A549 (cell line): Measurements from ENCODE around the gene EEF2. TPM values are rescaled to one million over a fixed set of nuclear protein-coding genes. Genes with fewer than 3 reads are reported as not detected.
A peak's percentile ranks its signal among the peaks of the same experiment; 100 is the strongest.

Experiments used
- ATAC-seq, 2 experiments: fragments of 200-7000 bp in 1 of 2; fragments of >200 bp in 1 of 2; cut with Nextera tagmentation in 1 of 2; cut with Tn5 transposase in 1 of 2; 3 replicates each; pipeline versions ENCODE4 v1.8.0 to v1.9.1; 2018 to 2020; ENCODE audit warnings: mild to moderate bottlenecking in 1 of 2, moderate library complexity in 1 of 2
- CTCF ChIA-PET: fragments of 300-600 bp; sonication (Branson Sonifier 250); formaldehyde crosslinking; extraction: SDS; loops from one replicate; lab custom pipeline; 2021; ENCODE audit warnings: antibody characterized with exemption, inconsistent platforms; lab: Yijun Ruan, JAX
- POLR2A ChIA-PET: fragments of 350-600 bp; formaldehyde crosslinking; extraction: SDS; loops from one replicate; lab custom pipeline; 2021; ENCODE audit warnings: antibody characterized with exemption, inconsistent platforms; lab: Yijun Ruan, JAX
- DNase-seq, 2 experiments: peaks; one replicate each; pipeline versions ENCODE4 v3.0.0 to v3.0.0-alpha.2; 2011 to 2016; ENCODE audit warnings: low read depth in 1 of 2, low spot score in 1 of 2
- FAIRE-seq: peaks from 2 replicates; lab custom pipeline; 2011; peaks lifted over from hg19 to GRCh38; lab: Jason Lieb, UNC
- H3K27ac ChIP-seq, 2 experiments: fragments of >200 bp; sonication (Bioruptor Twin); formaldehyde crosslinking; 3 replicates each; pipeline ENCODE4 v1.5.1; 2016 to 2017
- H3K4me1 ChIP-seq: fragments of >200 bp; sonication (Bioruptor Twin); formaldehyde crosslinking; 3 replicates; pipeline ENCODE4 v1.6.1; 2016
- H3K4me2 ChIP-seq: fragments of >200 bp; sonication (Bioruptor Twin); formaldehyde crosslinking; 3 replicates; pipeline ENCODE4 v1.6.1; 2016
- H3K4me3 ChIP-seq: fragments of >200 bp; sonication (Bioruptor Twin); formaldehyde crosslinking; 3 replicates; pipeline ENCODE4 v1.5.1; 2016
- H3K9me3 ChIP-seq: fragments of >200 bp; sonication (Bioruptor Twin); formaldehyde crosslinking; 3 replicates; pipeline ENCODE4 v1.6.1; 2016
- CBX8 ChIP-seq: fragments of 200-600 bp; sonication (generic); IDR thresholded peaks from 2 replicates; pipeline ENCODE4 v1.6.1; 2016
- CHD2 ChIP-seq: fragments of 150-350 bp; IDR thresholded peaks from 2 replicates; pipeline ENCODE4 v1.6.1; 2014; ENCODE audit warnings: low read length; ENCODE audit not compliant: partially characterized antibody
- EHF ChIP-seq: fragments of 250-450 bp; sonication (Bioruptor Pico); IDR thresholded peaks from 2 replicates; pipeline ENCODE4 v1.5.0; 2020; ENCODE audit warnings: mild to moderate bottlenecking
- ELK1 ChIP-seq: fragments of 150-350 bp; IDR thresholded peaks from 2 replicates; pipeline ENCODE4 v1.6.1; 2014; ENCODE audit warnings: low read depth, mild to moderate bottlenecking, low read length
- FOSB ChIP-seq: fragments of 250-450 bp; sonication (Bioruptor Pico); IDR thresholded peaks from 2 replicates; pipeline ENCODE4 v1.5.0; 2020; ENCODE audit warnings: mild to moderate bottlenecking, moderate library complexity
- FOSL2 ChIP-seq, 2 experiments: fragments of 450-650 bp in 1 of 2; fragments of >200 bp in 1 of 2; sonication (Bioruptor Twin) in 1 of 2; formaldehyde crosslinking; IDR thresholded peaks; 2 replicates each; pipeline versions ENCODE4 v1.5.0 to v1.6.1; 2016 to 2020; ENCODE audit warnings: mild to moderate bottlenecking in 1 of 2, moderate library complexity in 1 of 2
- HEYL ChIP-seq: fragments of 250-450 bp; sonication (Bioruptor Pico); IDR thresholded peaks from 2 replicates; pipeline ENCODE4 v1.8.0; 2021; ENCODE audit warnings: mild to moderate bottlenecking, moderate library complexity
- HMGXB4 ChIP-seq: fragments of 250-450 bp; sonication (Bioruptor Pico); IDR thresholded peaks from 2 replicates; pipeline ENCODE4 v1.5.0; 2021; ENCODE audit warnings: mild to moderate bottlenecking, moderate library complexity, borderline replicate concordance
- HOXB13 ChIP-seq: fragments of 250-450 bp; sonication (Bioruptor Pico); IDR thresholded peaks from 2 replicates; pipeline ENCODE4 v1.5.0; 2020; ENCODE audit warnings: low read depth, mild to moderate bottlenecking, moderate library complexity
- JUNB ChIP-seq: fragments of >200 bp; sonication (Bioruptor Twin); formaldehyde crosslinking; IDR thresholded peaks from 2 replicates; pipeline ENCODE4 v1.6.1; 2016
- KDM1A ChIP-seq: fragments of 200-600 bp; sonication (generic); IDR thresholded peaks from 2 replicates; pipeline ENCODE4 v1.6.1; 2016; ENCODE audit warnings: low read depth, mild to moderate bottlenecking
- RAD21 ChIP-seq, 2 experiments: fragments of >200 bp in 1 of 2; sonication (Bioruptor Twin) in 1 of 2; formaldehyde crosslinking in 1 of 2; IDR thresholded peaks in 1 of 2; conservative IDR thresholded peaks in 1 of 2; 2 replicates in 1 of 2; 3 replicates in 1 of 2; pipeline ENCODE4 v1.6.1; 2012 to 2018; ENCODE audit warnings: inconsistent platforms in 1 of 2
- RNF2 ChIP-seq: fragments of 200-600 bp; sonication (generic); IDR thresholded peaks from 2 replicates; pipeline ENCODE4 v1.6.1; 2016; ENCODE audit warnings: low read depth, mild to moderate bottlenecking, antibody characterized with exemption, moderate library complexity, borderline replicate concordance
- ZFP36 ChIP-seq: fragments of 450-650 bp; IDR thresholded peaks from 2 replicates; pipeline ENCODE4 v1.6.1; 2014; ENCODE audit warnings: borderline replicate concordance; ENCODE audit not compliant: partially characterized antibody
- ZSCAN20 ChIP-seq: fragments of 250-450 bp; sonication (Bioruptor Pico); IDR thresholded peaks from 2 replicates; pipeline ENCODE4 v1.8.0; 2022; ENCODE audit warnings: mild to moderate bottlenecking, moderate library complexity
- WGBS: methylation state at CpG from one replicate; pipeline ENCODE4 v1.1.6; 2017; ENCODE audit errors: missing lambda C conversion rate; 5-methylcytosine and 5-hydroxymethylcytosine counted together
- polyA plus RNA-seq, 4 experiments: library from polyadenylated mRNA; depleted of rRNA in 3 of 4; stranded (reverse); fragments of >200 nt; fragmentation: RNase III in 1 of 4; extraction: RNeasy Plus Mini Kit Qiagen cat#74134 plus additional on column Dnase treatment in 1 of 4; gene quantifications; 2 replicates in 3 of 4; 3 replicates in 1 of 4; pipeline ENCODE4 v1.2.3, GENCODE V29; 2011 to 2017
- TF ChIP-seq, protein P1 (sequence below): IDR thresholded peaks from 2 replicates; pipeline ENCODE4 v1.6.1; 2012

Gene EEF2
- polyA plus RNA-seq, 2 of the 4 experiments (the other 2 are of a cell fraction) = 680 to 971 TPM

DNA sequence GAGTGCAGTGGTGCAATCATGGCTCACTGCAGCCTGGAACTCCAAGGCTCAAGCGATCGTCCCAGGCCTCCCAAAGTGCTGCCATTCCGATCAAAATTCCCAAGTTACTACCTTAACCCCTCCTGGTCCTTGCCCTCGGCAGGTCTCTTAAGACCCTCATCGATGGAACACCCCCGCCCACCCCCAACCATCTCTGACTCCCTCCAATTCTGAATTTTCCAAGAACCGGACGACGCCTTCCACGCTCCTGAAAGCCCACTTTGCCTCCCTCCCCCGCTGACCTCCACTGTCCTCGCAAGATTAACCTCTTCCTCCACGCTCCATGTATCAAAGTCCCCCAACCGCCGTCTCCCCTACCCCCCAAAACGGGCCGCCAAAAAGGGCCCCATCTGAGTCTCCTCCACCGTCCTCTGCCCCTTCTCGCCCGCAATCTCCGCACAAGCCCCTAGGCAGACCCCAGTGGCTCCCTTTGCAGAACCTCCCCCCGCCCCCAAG, 14.9 kb downstream of the EEF2 start:
- TF ChIP-seq HEYL (CRISPR knock-in tag) (no peak), CHD2 (no peak), ZFP36 (no peak), HOXB13 (no peak), KDM1A (no peak), RAD21 (conservative IDR thresholded peaks at IDR 0.05 in 1 of 2, IDR thresholded peaks at IDR 0.05 in 1 of 2) (no peak), RNF2 (no peak), ZSCAN20 (CRISPR knock-in tag) (no peak), HMGXB4 (CRISPR knock-in tag) (no peak)
- TF ChIP-seq, all 56 proteins: peak for 0
- no peak for DNase-seq
- POLR2A ChIA-PET = interaction anchor here (4.7 kb wide), 1 partner anchor 13 kb away, joined by 60 read pairs; the partner anchor contains the start of gene EEF2
- H3K4me2 ChIP-seq = peak overlapping the region; percentile 94
- peak in 1 of 2 experiments; percentile 0; a peak in 1 of 6 replicates for ATAC-seq
- peaks cover 23% of the 10 kb centered on the region for H3K4me1 ChIP-seq
- under 1% methylated on average over 17 of the region's 22 CpGs for WGBS
- no peak for FAIRE-seq
- H3K27ac ChIP-seq = peak overlapping the region; percentile 88 to 98
- H3K9me3 ChIP-seq = no peaks in the 10 kb centered on the region
- peak overlapping the region; percentile 89 for H3K4me3 ChIP-seq
- CTCF ChIA-PET = interaction anchor here (1.2 to 4.8 kb wide), 3 partner anchors 10 to 15 kb away, joined by 4 to 16 read pairs (median 4); partner anchors contain the start of gene EEF2

GRCh38 chr19:3969435-3970312, 15.6 kb downstream of the EEF2 start:
- DNase-seq = peak; percentile 46 to 72
- 10% methylated on average over 19 of the region's 23 CpGs for whole genome bisulfite sequencing
- FAIRE-seq = no peak
- Histone ChIP-seq H3K9me3 (no peaks in the 10 kb centered on the region), H3K27ac (peak overlapping the region; percentile 88 to 98), H3K4me1 (peaks cover 23% of the 10 kb centered on the region), H3K4me2 (peak overlapping the region; percentile 94), H3K4me3 (peak overlapping the region; percentile 89)
- CTCF ChIA-PET = interaction anchor here (0.5 to 4.8 kb wide), 12 partner anchors 11 to 387 kb away, joined by 3 to 16 read pairs (median 3); partner anchors contain the start of gene EEF2
- POLR2A ChIA-PET = interaction anchor here (0.6 to 4.7 kb wide), 4 partner anchors 10 to 151 kb away, joined by 3 to 60 read pairs (median 4); partner anchors contain the start of gene EEF2
- no peak for TF ChIP-seq FOSL2 (IDR thresholded peaks at IDR 0.05)
- 0 out of 2 replicates have a peak, but pooled peaks have one; percentile 4 for TF ChIP-seq FOSL2 (CRISPR knock-in tag; IDR thresholded peaks at IDR 0.05)
- TF ChIP-seq, protein P1, sequence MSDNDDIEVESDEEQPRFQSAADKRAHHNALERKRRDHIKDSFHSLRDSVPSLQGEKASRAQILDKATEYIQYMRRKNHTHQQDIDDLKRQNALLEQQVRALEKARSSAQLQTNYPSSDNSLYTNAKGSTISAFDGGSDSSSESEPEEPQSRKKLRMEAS = no peak
- 0 out of 2 replicates have a peak, but pooled peaks have one; percentile 36 for TF ChIP-seq EHF
- no peak for TF ChIP-seq FOSB (CRISPR knock-in tag)
- no peak for TF ChIP-seq CBX8
- no peak for TF ChIP-seq ELK1
- TF ChIP-seq JUNB = no peak
- peak in 1 of 2 experiments; percentile 27; a peak in 2 of 5 replicates for TF ChIP-seq RAD21 (conservative IDR thresholded peaks at IDR 0.05 in 1 of 2, IDR thresholded peaks at IDR 0.05 in 1 of 2)
- peak; percentile 37 for ATAC-seq
